Smooth muscle cell (in vitro differentiated cells): ENCODE data around the gene STX8. TPM values are rescaled to one million over a fixed set of nuclear protein-coding genes. Genes with fewer than 3 reads are reported as not detected.

Experiments used
- DNase-seq: peaks from one replicate; lab custom pipeline; 2025; ENCODE audit not compliant: unreplicated experiment; lab: John Stamatoyannopoulos, UW
- H2AFZ ChIP-seq: fragments of 200-600 bp; sonication (generic); 2 replicates; pipeline ENCODE4 v1.6.0; 2016; ENCODE audit warnings: antibody characterized with exemption, low read depth, mild to moderate bottlenecking
- H3F3A ChIP-seq: fragments of 200-600 bp; sonication (generic); 2 replicates; pipeline ENCODE4 v1.6.0; 2017; ENCODE audit warnings: antibody characterized with exemption, low read depth
- H3K27ac ChIP-seq: fragments of 200-600 bp; sonication (generic); 2 replicates; pipeline ENCODE4 v1.5.1; 2016; ENCODE audit warnings: low read depth, mild to moderate bottlenecking
- H3K27me3 ChIP-seq: fragments of 200-600 bp; sonication (generic); 2 replicates; pipeline ENCODE4 v1.6.1; 2016; ENCODE audit warnings: low read depth, mild to moderate bottlenecking
- H3K36me3 ChIP-seq: fragments of 200-600 bp; sonication (generic); 2 replicates; pipeline ENCODE4 v1.5.1; 2016; ENCODE audit warnings: low read depth
- H3K4me1 ChIP-seq: fragments of 200-600 bp; sonication (generic); 2 replicates; pipeline ENCODE4 v1.5.1; 2016; ENCODE audit warnings: low read depth
- H3K4me2 ChIP-seq: fragments of 200-600 bp; sonication (generic); 2 replicates; pipeline ENCODE4 v1.6.0; 2016; ENCODE audit warnings: mild to moderate bottlenecking
- H3K4me3 ChIP-seq: fragments of 200-600 bp; sonication (generic); 2 replicates; pipeline ENCODE4 v1.5.1; 2016; ENCODE audit warnings: mild to moderate bottlenecking
- H3K79me2 ChIP-seq: fragments of 200-600 bp; sonication (generic); 2 replicates; pipeline ENCODE4 v1.6.0; 2016; ENCODE audit warnings: low read depth, mild to moderate bottlenecking
- H3K9ac ChIP-seq: fragments of 200-600 bp; sonication (generic); 2 replicates; pipeline ENCODE4 v1.6.0; 2016; ENCODE audit warnings: low read depth
- H3K9me3 ChIP-seq: fragments of 200-600 bp; sonication (generic); replicated peaks from 2 replicates; pipeline ENCODE4 v1.5.1; 2016; ENCODE audit warnings: low read depth
- H4K20me1 ChIP-seq: fragments of 200-600 bp; sonication (generic); 2 replicates; pipeline ENCODE4 v1.6.0; 2016; ENCODE audit warnings: low read depth
- CTCF ChIP-seq: fragments of 200-600 bp; sonication (generic); IDR thresholded peaks from 2 replicates; pipeline ENCODE4 v1.5.1; 2017; ENCODE audit warnings: borderline replicate concordance, mild to moderate bottlenecking, antibody characterized with exemption; ENCODE audit not compliant: insufficient read depth, poor library complexity, severe bottlenecking
- WGBS: methylation state at CpG from one replicate; pipeline ENCODE4 v1.1.7; 2016; ENCODE audit warnings: low lambda C conversion rate; 5-methylcytosine and 5-hydroxymethylcytosine counted together
- polyA plus RNA-seq: library from polyadenylated mRNA; unstranded; fragments of >200 nt; fragmentation: Nextera tagmentation; extraction: Ambion mirVana; gene quantifications from 2 replicates; pipeline ENCODE4 v1.2.1, GENCODE V29; 2016
- total RNA-seq: library from RNA; depleted of rRNA; stranded (reverse); fragments of >200 nt; gene quantifications from 2 replicates; pipeline ENCODE4 v1.2.3, GENCODE V29; 2014

The STX8 gene
- total and polyA plus RNA-seq, 2 experiments from 2014 or later = 63.8 to 88.5 TPM

DNA sequence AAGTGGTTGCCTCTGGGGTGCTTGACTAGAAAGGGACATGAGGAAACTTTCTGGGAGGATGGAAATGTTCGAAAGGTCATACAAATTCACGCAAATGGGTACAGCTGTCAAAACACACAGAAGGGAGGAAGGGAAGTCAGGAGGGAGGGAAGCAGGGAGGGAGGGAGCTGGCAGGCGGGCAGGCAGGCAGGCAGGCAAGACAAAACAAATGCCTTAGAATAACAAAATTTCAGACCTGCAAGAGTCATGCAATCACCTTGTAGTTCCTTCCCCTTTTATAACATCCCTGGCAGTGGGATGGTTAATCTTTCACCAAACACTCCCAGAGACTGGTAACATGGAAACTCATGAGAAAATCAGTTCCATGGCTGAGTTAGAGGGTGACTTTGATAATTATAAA is 189.2 kb downstream of the STX8 start:
- H3K27ac ChIP-seq = no peak overlapping the region
- H3K27me3 ChIP-seq = no peaks in the 10 kb centered on the region
- H3K4me3 ChIP-seq = no peak overlapping the region
- no peaks in the 10 kb centered on the region for H3K4me1 ChIP-seq
- no peaks in the 10 kb centered on the region for H3K36me3 ChIP-seq
- WGBS = 94% methylated on average over 3 of the region's 3 CpGs
- no peak overlapping the region for H3K4me2 ChIP-seq
- no peaks in the 10 kb centered on the region for H3F3A ChIP-seq
- no peaks in the 10 kb centered on the region for H3K79me2 ChIP-seq
- no peak overlapping the region for H3K9ac ChIP-seq
- no peaks in the 10 kb centered on the region for H3K9me3 ChIP-seq
- no peaks in the 10 kb centered on the region for H4K20me1 ChIP-seq
- no peak for TF ChIP-seq CTCF
- no peak overlapping the region for H2AFZ ChIP-seq
- DNase-seq = no peak

DNA sequence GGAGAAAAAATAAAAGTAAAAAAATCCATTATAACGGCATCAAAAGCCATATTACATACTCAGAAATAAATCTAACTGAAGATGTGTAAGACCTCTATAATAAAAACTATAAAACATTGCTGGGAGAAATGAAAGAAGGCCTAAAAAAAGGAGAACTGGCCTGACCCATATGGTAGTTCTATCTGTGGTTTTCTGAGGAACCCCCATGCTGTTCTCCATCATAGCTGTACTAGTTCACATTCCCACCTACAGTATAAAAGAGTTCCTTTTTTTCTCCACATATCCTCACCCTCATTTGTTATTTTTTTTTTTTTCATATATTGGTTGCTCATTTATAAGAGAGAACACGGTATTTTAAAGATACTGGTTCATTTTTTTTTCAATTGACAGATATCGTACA is 191.8 kb downstream of the STX8 start:
- H3K27ac ChIP-seq = no peak overlapping the region
- TF ChIP-seq CTCF = no peak
- H3K9me3 ChIP-seq = no peaks in the 10 kb centered on the region
- DNase-seq = no peak
- WGBS = 94% methylated on average over 3 of the region's 3 CpGs
- H4K20me1 ChIP-seq = no peaks in the 10 kb centered on the region
- H3K4me3 ChIP-seq = no peak overlapping the region
- no peaks in the 10 kb centered on the region for H3F3A ChIP-seq
- no peaks in the 10 kb centered on the region for H3K27me3 ChIP-seq
- H3K79me2 ChIP-seq = no peaks in the 10 kb centered on the region
- H2AFZ ChIP-seq = no peak overlapping the region
- H3K36me3 ChIP-seq = no peaks in the 10 kb centered on the region
- H3K4me2 ChIP-seq = no peak overlapping the region
- H3K9ac ChIP-seq = no peak overlapping the region
- no peaks in the 10 kb centered on the region for H3K4me1 ChIP-seq

- Histone ChIP-seq H3F3A (no peaks in the 10 kb centered on the region), H3K9ac (no peak overlapping the region), H3K27me3 (no peaks in the 10 kb centered on the region), H3K36me3 (no peaks in the 10 kb centered on the region), H3K4me3 (no peak overlapping the region), H3K4me2 (no peak overlapping the region), H3K4me1 (no peaks in the 10 kb centered on the region), H3K79me2 (no peaks in the 10 kb centered on the region), H4K20me1 (no peaks in the 10 kb centered on the region), H2AFZ (no peak overlapping the region), H3K9me3 (no peaks in the 10 kb centered on the region), H3K27ac (no peak overlapping the region)
- TF ChIP-seq CTCF = no peak
- WGBS = 88% methylated on average over 2 of the region's 2 CpGs
- DNase-seq = no peak
These were observed 193.0 kb downstream of the STX8 start for GRCh38 chr17:9382626-9383025.

DNA sequence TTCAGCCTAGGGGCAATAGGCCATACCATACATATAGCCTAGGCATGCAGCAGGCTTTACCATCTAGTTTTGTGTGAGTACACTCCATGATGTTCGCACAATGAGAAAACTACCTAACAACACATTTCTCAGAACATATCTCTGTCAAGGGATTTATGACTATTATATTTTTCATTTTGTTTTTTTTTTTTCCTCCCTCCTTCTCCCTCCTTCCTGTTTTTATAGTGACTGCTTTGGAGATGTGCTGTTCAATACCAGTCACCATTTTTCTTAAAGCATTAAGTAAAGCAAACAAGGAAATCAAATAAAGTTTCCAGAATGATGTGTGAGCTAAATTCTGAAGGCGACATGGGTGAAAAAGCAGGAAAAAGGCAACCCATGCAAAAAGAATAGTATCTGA is 194.6 kb downstream of the STX8 start:
- 96% methylated on average over 2 of the region's 2 CpGs for WGBS
- Histone ChIP-seq H3K4me1 (no peaks in the 10 kb centered on the region), H4K20me1 (no peaks in the 10 kb centered on the region), H3K79me2 (no peaks in the 10 kb centered on the region), H3K27ac (no peak overlapping the region), H3K4me2 (no peak overlapping the region), H3K9me3 (no peaks in the 10 kb centered on the region), H2AFZ (no peak overlapping the region), H3K36me3 (no peaks in the 10 kb centered on the region), H3K4me3 (no peak overlapping the region), H3F3A (no peaks in the 10 kb centered on the region), H3K9ac (no peak overlapping the region), H3K27me3 (no peaks in the 10 kb centered on the region)
- TF ChIP-seq CTCF = no peak
- DNase-seq = no peak
